ENCODE measurements around the gene LIFR.

Gene LIFR

DNA sequence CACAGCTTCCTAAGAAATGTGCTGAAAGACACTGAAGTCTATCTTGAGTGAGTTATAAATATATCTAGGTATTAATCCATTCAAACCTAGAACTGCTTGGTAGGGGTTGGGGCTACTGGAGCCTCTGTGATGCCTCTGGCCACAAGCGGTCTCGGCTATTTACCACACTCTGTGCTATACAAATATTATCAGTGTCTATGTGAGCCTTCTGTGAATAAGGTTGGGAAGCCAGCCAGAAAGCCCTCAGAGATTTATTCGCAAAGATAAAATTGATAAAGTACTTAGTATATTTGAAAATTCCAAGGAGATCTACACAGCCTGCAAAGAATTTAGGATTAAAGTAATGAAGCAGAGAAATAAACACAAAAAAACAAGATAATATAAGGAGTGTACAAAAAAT is 41.4 kb downstream of the LIFR start:
- no peak for DNase-seq (ENCODE audit: low spot score)

- DNase-seq (ENCODE audit: low spot score): no peak
These were observed 47.3 kb downstream of the LIFR start for GRCh38 chr5:38509185-38509584.

- no peak for DNase-seq (ENCODE audit: low spot score)
These were observed 50.1 kb downstream of the LIFR start for GRCh38 chr5:38506302-38506701.

GRCh38 chr5:38500573-38501260 is 55.7 kb downstream of the LIFR start:
- DNase-seq (ENCODE audit: low spot score): no peak

DNA sequence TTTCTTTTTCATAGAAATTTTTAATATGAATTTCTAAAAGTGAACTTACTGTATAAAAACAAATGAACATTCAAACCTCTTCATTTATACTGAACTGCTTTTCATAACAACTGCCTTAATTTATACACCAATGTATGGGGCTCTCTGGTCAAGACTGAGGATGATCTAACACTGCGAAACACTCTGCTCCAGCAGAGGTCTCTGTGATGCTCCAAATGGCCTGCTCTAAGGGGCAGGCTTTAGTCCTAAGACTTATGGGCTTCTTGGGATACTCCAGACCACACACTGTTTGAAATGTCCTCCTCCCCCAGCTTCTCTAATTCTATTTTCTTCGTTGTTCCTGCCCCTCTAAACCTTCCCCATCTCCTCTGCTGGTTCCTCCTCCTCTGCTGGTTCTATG is 58.5 kb downstream of the LIFR start:
- DNase-seq (ENCODE audit: low spot score): no peak

GRCh38 chr5:38494763-38495162 is 61.7 kb downstream of the LIFR start:
- DNase-seq (ENCODE audit: low spot score): no peak

DNA sequence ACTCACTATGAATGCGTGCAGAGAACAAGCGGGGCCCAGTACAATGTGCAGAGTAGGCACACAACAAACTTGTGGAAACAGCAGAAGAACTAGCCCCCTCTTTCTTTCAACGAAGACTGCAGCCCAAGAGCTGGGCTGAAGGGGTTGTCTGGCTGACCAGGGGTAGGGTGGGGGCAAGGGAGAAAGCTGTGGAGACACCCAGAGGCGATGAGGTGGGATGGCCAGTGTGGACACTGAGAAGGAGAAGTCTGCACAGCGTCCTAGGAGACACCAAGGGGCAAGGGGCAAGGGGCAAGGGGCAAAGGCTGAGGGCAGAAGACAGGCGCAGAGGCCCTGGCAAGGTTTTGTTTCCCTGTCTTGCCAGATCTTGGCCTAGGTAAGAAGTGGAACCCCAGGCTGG is 62.3 kb downstream of the LIFR start:
- no peak for DNase-seq (ENCODE audit: low spot score)

GRCh38 chr5:38483805-38484398 is 72.5 kb downstream of the LIFR start:
- DNase-seq (ENCODE audit: low spot score): no peak

GRCh38 chr5:38479315-38479904 is 77.0 kb downstream of the LIFR start:
- DNase-seq (ENCODE audit: low spot score): no peak

GRCh38 chr5:38478878-38479277 is 77.6 kb downstream of the LIFR start:
- no peak for DNase-seq (ENCODE audit: low spot score)

DNA sequence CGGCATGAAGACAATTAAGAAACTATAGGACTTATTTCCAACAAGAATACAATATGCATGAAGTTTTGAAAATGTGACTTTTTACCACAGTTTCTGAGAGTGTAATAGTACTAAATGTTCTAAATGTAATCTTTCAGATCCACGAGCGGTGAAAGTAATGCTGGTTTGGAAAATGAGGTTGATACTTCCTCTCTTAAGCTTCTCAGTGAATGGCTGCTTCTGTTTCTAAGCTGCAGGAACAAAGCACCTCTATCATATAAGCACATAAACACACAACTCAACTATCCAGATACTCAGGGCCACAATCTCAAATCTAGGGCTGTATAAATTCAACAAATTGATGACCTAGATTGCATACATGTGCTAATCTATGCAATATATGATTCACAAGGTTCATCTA is 78.3 kb downstream of the LIFR start:
- no peak for DNase-seq (ENCODE audit: low spot score)

DNA sequence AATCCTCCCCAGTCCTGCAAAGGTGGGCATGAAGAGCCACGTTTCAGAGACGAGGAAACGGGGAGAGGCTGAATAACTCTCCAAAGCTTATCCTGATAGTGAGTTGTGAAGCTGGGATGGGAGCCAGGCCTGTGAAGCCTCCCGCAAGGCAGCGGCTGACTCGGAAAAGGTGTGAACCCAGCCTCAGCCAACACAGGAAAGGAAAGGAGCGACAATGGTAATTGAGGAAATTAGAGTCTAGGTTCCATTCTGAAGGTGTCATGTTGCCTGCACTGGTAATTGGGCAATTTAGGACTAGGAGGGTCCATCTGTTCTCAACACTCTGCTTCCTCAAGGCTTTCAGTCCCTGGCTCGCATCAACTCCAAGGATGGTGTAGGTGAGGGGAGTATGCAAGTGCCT is 83.4 kb downstream of the LIFR start:
- DNase-seq (ENCODE audit: low spot score): no peak

GRCh38 chr5:38472541-38472940 is 83.9 kb downstream of the LIFR start:
- no peak for DNase-seq (ENCODE audit: low spot score)

DNA sequence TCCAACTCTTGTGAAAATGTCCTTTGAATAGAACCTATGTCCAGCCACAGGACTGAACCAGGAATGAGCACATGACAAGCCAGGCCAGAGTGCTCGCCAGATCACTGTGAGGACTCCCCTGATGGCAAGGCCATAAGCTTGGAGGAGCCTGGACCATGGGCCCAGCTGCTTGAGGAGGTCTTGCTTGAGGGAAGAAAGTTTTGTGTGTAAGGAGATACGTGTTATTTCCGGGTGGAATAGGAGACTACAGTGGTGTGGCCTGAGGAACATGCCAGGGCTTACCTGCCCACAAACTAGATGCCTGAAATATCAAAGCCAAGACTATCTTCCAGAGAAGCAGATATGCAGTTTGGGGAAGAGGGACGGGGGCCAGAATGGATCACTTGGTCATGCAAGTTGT is 84.7 kb downstream of the LIFR start:
- DNase-seq (ENCODE audit: low spot score): no peak

DNA sequence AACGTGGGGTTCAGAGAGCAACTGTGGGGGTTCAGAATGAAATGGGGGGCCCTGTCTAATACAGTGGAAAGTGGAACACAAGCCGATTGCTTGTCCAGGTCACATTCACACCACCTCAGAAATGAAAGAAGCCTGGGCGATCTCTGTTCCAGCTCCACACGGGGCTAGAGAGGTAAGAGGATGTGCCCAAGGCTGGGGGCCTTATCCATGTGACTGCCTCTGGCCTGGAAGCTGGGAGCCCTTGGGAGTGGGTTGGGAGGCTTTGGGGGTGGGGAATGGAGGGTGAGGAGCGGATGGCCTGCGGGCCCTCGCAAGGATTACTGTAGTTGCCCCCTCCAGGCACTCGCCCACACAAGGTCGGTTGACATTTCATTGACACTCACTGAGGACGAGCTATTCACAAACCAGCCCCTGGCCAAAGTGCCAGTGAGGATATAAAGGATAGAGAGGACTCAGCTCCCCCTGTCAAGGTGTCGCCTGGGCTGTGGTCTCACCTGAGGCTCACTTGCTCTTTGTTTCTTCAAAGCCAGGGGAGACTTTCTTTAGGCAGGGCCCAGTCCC is 86.7 kb downstream of the LIFR start:
- no peak for DNase-seq (ENCODE audit: low spot score)

DNA sequence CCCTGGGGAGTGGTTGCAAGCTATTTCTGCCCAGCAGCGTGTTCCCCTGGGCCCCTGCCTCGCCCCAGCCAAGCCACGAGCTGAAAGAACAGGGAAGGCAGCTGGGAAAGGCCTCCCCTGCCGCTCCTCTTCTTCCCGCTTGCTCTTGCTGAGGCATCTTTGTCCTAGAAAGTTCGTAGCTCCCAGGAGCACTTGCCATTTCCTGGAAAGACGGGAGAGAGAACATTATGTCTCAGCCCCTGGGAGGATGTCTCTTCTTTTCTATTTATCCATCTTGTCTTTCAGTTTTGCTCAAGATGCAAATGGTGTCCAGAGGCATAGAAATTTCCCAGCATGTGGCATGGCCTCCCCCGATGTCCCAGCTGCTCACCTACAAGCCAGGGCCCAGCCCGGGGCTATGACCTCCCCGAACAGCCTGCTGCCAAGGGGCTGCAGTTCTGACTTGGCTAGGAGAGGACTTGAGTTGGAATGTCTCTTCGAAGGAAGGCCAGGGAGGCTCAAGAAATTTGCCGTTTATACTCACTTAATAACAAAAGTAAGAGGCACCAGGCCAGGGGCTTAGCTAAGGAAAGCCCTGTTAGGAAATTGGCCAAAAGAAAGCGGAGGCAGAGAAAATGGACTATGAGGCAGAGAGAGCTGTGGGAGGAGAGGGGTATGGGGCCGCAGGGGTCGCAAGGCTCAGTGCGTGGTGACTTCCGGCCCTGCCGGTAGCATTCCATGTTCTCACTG is 87.3 kb downstream of the LIFR start:
- no peak for DNase-seq (ENCODE audit: low spot score)

DNA sequence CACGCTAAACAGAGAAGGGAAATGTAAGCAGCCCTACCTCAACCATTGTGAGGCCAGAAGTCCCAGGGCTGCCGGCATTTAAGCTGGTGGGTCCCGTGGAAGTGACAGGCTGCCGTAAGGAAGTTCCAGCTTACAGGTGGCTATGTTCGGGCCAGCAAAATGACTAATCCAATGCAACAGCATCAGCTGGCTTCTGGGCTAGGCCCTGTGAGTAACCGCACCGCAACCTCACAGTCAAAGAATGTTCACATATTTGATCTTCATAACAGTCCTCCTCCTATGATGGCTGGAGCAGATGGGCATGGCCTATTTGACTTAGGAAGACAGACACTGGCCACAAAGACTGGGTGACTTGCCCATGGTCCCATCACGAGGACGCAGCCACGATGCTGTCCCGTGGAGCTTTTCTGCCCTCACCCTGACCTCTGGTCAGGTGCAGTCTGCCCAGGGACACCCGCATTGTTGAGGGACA is 88.2 kb downstream of the LIFR start:
- no peak for DNase-seq (ENCODE audit: low spot score)

- no peak for DNase-seq (ENCODE audit: low spot score)
These were observed 88.9 kb downstream of the LIFR start for GRCh38 chr5:38467353-38468040.

- DNase-seq (ENCODE audit: low spot score): no peak
These were observed 89.8 kb downstream of the LIFR start for GRCh38 chr5:38466424-38467189.

DNA sequence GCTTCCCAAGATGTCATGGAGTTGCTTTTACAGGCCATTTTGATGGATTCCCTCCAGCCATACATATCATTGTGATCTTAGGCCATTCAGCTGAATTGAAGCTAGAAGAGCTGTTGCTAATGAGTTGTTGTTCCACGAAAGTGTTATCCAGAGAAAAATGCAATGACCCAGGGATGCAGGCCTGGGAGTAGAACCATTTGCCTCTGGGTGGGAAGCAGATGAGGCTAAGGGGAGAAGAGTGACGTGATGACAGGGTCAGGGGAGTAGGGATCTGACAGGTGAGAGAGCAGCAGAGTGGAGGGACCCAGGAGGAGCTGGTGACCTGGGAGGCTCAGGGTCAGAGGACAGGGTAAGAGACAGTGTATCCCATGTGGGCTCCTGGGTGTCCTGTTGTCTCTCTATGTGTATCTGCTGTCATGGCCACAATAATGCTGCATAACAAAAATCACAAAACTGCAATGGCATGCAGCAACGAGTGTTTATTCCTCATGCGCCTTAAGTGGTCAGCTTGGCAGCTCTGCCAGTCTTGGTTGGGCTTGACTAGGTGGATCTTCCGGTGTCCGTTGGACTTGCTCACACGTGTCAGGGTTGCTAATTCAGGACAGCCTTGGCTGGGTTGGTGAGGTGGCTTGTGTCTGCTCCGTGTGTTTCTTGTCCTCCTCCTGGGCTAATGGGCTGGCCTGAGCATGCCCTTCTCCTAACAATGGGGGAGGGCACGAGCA is 90.6 kb downstream of the LIFR start:
- DNase-seq (ENCODE audit: low spot score): no peak

- no peak for DNase-seq (ENCODE audit: low spot score)
These were observed 91.4 kb downstream of the LIFR start for GRCh38 chr5:38465061-38465460.
